GM21381 (cell line): ENCODE data around the gene GOLGA8M.
"Not testable (repeated sequence)": the region's sequence is repeated elsewhere in the genome, so short reads cannot be mapped to it uniquely, and the experiment has no call there.

Source experiments
- ATAC-seq: cut with Tn5 transposase; IDR thresholded peaks from one replicate; pipeline ENCODE4 v1.9.1; 2021; ENCODE audit warnings: mild to moderate bottlenecking, moderate library complexity; ENCODE audit not compliant: unreplicated experiment

Gene GOLGA8M

GRCh38 chr15:28663717-28664116 lies 48.5 kb downstream of the GOLGA8M start:
- ATAC-seq, result not testable (repeated sequence)

GRCh38 chr15:28660750-28661149 lies 51.5 kb downstream of the GOLGA8M start:
- ATAC-seq, result not testable (repeated sequence)

DNA sequence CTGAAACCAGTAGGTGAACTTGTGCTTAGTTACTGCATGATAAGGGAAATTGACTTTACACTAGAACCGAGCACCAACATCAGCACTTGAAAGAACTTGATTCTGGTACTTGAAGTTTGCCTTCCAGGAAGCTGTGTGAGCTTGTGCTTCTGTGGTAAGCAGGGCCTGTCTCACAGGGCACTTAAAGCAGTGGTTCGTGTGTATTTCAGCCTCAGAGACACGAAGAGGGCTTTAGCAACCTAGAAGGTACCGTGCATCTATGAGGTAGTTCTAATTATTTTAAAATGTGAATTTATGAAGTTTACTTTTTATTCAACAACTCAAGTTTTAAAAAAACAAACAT lies 56.2 kb downstream of the GOLGA8M start:
- not testable (repeated sequence) for ATAC-seq

DNA sequence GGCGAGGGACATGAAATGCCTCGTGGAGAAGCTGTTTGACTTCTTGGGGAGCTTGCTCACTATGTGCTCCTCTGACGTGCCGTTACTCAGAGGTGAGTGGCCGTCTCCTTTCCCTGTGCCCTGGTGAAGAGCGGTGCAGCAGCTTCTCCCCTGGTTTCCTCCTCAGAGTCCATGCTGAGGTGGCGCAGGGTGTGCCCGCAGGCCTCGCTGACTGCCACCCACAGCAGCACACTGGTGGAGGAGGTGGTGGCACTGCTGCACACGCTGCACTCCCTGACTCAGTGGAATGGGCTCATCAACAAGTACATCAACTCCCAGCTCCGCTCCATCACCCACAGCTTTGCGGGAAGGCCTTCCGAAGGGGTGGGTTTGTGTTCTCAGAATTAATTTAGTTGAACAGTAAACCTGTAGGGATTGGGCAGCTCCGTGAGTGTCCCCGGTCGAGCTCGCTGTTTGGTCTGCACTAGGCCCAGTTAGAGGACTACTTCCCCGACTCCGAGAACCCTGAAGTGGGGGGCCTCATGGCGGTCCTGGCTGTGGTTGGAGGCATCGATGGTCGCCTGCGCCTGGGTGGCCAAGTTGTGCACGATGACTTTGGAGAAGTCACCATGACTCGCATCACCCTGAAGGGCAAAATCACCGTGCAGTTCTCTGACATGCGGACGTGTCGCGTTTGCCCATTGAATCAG lies 56.7 kb downstream of the GOLGA8M start:
- ATAC-seq, result not testable (repeated sequence)

DNA sequence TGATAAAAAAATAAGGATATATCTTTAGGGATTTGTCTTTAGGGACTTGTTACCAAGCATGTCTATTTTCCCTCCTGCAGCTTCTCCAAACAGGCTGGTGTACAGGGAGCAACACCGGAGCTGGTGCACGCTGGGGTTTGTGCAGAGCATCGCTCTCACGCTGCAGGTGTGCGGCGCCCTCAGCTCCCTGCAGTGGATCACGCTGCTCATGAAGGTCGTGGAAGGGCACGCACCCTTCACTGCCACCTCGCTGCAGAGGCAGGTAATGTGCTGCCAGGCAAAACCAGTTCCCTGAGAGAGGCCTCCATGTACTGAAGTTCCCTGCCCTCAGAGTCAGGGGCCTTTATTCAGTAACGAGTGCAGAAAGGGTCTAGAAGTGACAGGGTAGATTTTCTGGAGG lies 58.0 kb downstream of the GOLGA8M start:
- not testable (repeated sequence) for ATAC-seq

- ATAC-seq, result not testable (repeated sequence)
Measured at GRCh38 chr15:28652538-28652937, 59.7 kb downstream of the GOLGA8M start.
